GM18867 (cell line): ENCODE data around the gene WEE2.
"Not testable (repeated sequence)": the region's sequence is repeated elsewhere in the genome, so short reads cannot be mapped to it uniquely, and the experiment has no call there.

Experiments used
- ATAC-seq: cut with Tn5 transposase; IDR thresholded peaks from one replicate; pipeline ENCODE4 v1.9.1; 2021; ENCODE audit warnings: mild to moderate bottlenecking, moderate library complexity; ENCODE audit not compliant: unreplicated experiment

WEE2 gene

DNA sequence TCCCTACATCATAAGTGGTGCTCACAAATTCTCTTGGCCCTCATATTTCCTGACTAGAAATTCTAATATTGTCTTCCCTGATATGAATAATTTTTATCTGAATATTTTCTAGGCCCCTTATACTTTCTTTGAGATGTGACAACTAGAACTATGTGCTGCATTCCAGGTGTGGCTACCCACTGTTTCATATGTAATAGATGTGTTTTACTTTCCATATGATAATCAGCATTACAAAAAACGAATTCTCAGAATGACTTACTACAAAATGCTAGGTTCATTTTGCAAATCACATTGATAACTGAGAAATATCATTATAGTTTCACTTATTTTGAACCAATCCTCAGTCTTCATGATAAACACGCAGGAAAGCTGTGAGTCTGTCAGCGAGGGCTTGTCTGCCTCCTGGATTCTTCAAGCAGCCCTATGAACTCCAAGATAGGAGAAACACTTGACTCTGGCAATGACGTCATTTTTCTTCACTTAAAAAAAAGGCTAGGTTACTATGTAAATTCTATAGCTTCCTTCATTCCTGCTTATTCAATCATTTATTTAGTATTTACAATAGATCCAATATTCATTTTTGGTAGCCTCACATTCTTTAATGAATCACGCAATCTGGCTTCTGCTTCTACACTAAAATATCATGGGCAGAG lies 4.6 kb downstream of the WEE2 start:
- peak; percentile 65 for ATAC-seq

DNA sequence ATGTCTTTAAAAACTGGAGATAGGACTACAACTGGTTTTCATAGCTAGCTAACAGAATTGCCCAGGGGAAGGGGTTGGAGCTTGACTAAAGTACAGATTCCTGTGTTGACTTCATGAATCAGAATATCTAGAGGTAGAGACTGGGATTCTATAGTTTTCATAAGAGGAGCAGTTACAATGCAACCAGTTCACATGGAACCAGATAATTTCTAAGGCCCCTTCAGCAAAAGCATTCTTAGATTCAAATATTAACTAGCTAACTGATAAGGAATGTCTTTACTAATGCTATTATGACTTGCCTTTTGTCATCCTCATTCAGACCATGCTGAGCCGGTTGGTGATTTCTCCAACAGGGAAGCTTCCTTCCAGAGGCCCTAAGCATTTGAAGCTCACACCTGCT lies 5.7 kb downstream of the WEE2 start:
- no peak for ATAC-seq

- ATAC-seq: no peak
Measured at GRCh38 chr7:141714571-141714970, 6.4 kb downstream of the WEE2 start.

GRCh38 chr7:141715018-141715417 lies 6.9 kb downstream of the WEE2 start:
- no peak for ATAC-seq

DNA sequence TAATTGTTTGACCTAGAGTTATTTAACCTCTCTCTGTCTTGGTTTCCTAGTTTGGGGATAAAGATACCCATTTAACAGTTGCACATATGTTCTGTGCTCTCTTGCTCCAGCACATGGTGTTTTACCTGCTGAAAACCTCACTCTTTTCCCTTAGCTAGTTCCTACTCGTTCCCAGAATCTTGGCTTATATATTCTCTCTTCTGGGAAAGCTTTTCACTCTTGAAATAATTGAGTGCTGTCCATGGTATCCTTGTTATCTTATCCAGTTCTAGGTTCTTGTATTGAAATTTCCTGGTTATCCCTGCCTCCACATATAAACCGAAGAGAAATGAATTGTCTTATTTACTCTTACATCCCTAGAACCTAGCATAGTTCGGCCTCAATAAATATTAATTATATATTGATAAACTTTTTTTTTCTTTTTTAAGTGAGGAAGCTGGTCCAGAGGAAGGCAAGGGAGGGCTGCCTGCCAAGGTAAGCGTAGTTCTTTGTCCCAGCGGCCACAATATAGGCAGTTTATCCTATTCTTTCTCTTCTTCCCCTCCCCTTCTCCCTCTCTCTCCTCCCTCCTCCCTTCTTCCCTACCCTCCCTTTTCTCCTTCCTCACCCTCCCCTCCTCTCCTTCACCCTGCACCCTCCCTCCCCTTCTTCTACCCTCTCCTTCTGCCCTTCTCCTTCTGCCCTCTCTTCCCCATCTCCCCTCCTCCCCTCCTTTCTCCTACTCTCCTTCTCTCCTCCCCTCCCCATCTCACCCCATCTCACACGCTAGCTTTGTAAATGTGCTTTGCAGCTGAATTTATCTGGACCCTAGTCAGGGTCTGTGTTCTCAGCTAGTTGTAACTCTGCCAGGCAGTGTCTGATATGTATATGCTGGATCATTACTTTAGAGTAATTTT lies 7.9 kb downstream of the WEE2 start:
- ATAC-seq: no peak

GRCh38 chr7:141717450-141717849 lies 9.3 kb downstream of the WEE2 start:
- no peak for ATAC-seq

DNA sequence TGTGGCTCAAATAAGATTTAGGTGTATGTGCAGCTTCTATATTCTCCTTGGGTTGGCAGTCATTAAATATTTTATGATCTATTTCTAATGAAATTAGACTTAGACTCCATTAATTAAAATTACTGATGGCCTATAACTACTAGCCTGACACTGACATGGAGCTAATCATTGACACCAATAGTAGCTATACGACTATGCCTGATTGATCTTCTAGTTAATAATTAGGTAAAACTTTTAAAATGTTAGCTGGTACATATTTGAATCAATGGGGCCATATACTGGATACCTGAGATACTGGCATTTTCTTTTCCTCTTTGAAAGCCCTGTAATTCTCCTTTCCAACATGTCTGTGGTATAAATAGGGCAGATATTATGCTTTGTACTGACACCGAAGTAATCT lies 14.4 kb downstream of the WEE2 start:
- no peak for ATAC-seq

- ATAC-seq: peak; percentile 58
Measured at GRCh38 chr7:141729020-141729419, 20.9 kb downstream of the WEE2 start.

- no peak for ATAC-seq
Measured at GRCh38 chr7:141731476-141732149, 23.5 kb downstream of the WEE2 start.

GRCh38 chr7:141737118-141737835 lies 29.1 kb downstream of the WEE2 start:
- no peak for ATAC-seq

DNA sequence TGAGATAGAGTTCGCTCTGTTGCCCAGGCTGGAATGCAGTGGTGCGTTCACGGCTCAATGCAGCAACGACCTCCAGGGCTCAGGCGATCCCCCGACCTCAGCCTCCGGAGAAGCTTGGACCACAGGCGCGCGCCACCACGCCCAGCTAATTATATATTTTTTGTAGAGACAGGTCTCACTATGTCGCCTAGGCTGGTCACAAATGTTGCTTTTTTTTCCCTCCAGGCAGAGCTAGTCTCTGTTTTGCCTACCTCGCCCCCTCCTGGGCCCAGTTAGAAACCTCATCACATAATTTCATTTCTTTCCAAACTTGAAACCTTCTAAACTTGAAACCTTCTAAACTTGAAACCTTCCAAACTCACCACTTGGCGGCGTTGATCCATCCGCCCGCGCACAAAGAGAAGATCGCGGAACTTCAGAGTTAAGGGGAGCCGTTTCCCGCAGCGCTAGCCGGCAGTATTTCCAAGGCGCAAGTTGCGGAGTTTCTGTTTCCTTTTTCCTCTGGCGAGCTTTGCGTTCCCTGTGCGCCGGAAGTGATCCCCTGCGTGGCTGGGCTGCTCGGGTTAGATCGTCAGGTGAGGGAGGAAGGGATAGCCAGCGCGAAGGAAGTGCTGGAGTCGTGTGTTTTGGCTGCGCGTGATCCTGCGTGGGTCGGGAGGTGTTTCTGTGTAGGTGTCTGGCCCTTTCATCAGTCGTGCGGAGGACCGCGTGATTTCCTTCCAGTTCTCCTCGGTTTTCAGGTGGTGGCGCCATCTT lies 29.9 kb downstream of the WEE2 start, which contains the start of gene SSBP1:
TSS of gene SSBP1 (plus strand) at position 523 of the 756 bp plus-strand sequence. CDS start 809 bp downstream, outside the sequence.
- ATAC-seq: peak; percentile 91

GRCh38 chr7:141738592-141739013 lies 30.4 kb downstream of the WEE2 start:
- no peak for ATAC-seq

- no peak for ATAC-seq
Measured at GRCh38 chr7:141739250-141739649, 31.1 kb downstream of the WEE2 start.

DNA sequence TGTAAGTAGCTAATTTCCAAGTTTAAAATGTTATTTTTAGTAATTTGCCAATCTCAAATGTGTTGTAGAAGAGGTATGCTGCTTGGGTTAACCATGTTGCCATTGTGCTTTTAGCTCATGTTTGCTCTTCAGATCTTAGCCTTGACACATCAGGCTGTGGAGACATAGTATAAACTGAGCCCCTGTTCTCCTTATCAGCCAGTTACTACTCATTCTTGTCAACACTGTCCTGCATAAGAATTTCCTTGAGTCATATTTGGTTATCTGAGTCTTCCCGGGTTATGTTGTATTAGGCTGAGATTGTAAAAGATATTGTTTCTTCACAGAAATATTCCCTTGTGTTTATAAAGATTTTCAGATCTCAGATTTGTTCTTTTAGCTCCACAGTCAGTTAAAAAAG lies 34.1 kb downstream of the WEE2 start:
- no peak for ATAC-seq

- ATAC-seq: no peak
Measured at GRCh38 chr7:141744131-141744530, 36.0 kb downstream of the WEE2 start.

- ATAC-seq: no peak
Measured at GRCh38 chr7:141748396-141748795, 40.2 kb downstream of the WEE2 start.

- not testable (repeated sequence) for ATAC-seq
Measured at GRCh38 chr7:141751904-141752303, 43.8 kb downstream of the WEE2 start.

GRCh38 chr7:141752634-141753033 lies 44.5 kb downstream of the WEE2 start:
- ATAC-seq: no peak

- no peak for ATAC-seq
Measured at GRCh38 chr7:141754939-141755338, 46.8 kb downstream of the WEE2 start.

DNA sequence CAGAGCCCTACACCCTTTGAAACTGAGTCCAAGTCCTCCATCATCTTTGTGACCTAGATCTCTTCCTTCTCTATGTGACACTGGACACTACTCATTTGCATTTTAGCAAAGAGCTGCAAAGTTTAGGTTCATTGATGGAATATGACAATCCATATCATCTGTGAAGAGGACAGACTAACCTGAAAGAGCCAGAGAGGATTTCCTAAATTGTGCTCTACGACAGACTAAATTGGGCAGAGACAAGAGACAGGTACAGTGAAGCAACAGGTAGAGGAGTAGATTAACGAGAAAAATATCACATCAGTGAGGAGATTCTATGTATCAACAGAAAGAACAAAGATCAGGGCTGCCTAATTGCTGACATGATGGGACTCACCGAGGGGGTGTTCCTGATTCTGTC lies 55.6 kb downstream of the WEE2 start, which contains the start of gene TAS2R3:
TSS of gene TAS2R3 (plus strand) at position 301 of the 400 bp plus-strand sequence. CDS start at position 363, 62 bp downstream.
- ATAC-seq: no peak
